MCF 10A (cell line): ENCODE data around the gene CUBN. TPM values are rescaled to one million over a fixed set of nuclear protein-coding genes. Genes with fewer than 3 reads are reported as not detected.

Source experiments
- BruUV-seq: library from RNA; stranded (reverse); fragments of 400-500 nt; replicated peaks from 2 replicates; lab custom pipeline; 2021; lab: Mats Ljungman, UMichigan
- CTCF ChIA-PET: fragments of 300-600 bp; sonication (Branson Sonifier 250); formaldehyde crosslinking; extraction: SDS; loops from one replicate; lab custom pipeline; 2021; ENCODE audit warnings: antibody characterized with exemption, inconsistent platforms; lab: Yijun Ruan, JAX
- POLR2A ChIA-PET: fragments of 300-600, 350-650 bp; sonication (Branson Sonifier 250); formaldehyde crosslinking; extraction: SDS; loops from one replicate; lab custom pipeline; 2020; ENCODE audit warnings: antibody characterized with exemption, inconsistent platforms; lab: Yijun Ruan, JAX
- DNase-seq: peaks from one replicate; pipeline ENCODE4 v3.0.0-alpha.2; 2018; ENCODE audit not compliant: unreplicated experiment
- H3K27ac Mint-ChIP-seq: one replicate; pipeline ENCODE4 v1.8.0; 2022; ENCODE audit warnings: mild to moderate bottlenecking, low read depth, mixed read lengths; ENCODE audit not compliant: unreplicated experiment
- H3K27me3 Mint-ChIP-seq: one replicate; pipeline ENCODE4 v1.8.0; 2022; ENCODE audit warnings: mixed read lengths; ENCODE audit not compliant: insufficient read depth, unreplicated experiment
- H3K36me3 Mint-ChIP-seq: one replicate; pipeline ENCODE4 v1.8.0; 2022; ENCODE audit warnings: mild to moderate bottlenecking, moderate library complexity, mixed read lengths; ENCODE audit not compliant: insufficient read depth, unreplicated experiment
- H3K4me1 Mint-ChIP-seq: one replicate; pipeline ENCODE4 v1.8.0; 2022; ENCODE audit warnings: mixed read lengths; ENCODE audit not compliant: insufficient read depth, unreplicated experiment
- H3K4me3 Mint-ChIP-seq: one replicate; pipeline ENCODE4 v1.8.0; 2022; ENCODE audit warnings: mild to moderate bottlenecking, moderate library complexity, mixed read lengths; ENCODE audit not compliant: unreplicated experiment
- H3K9me3 Mint-ChIP-seq: one replicate; pipeline ENCODE4 v1.8.0; 2022; ENCODE audit warnings: mixed read lengths; ENCODE audit not compliant: unreplicated experiment
- intact Hi-C: fragments of 100-400 bp; cut with micrococcal nuclease; formaldehyde crosslinking; loops from 2 replicates; pipeline ENCODE4 v1.14.1; 2022
- total RNA-seq: library from RNA; stranded (reverse); gene quantifications from 2 replicates; pipeline ENCODE4 v1.2.3, GENCODE V29; 2022
- TF ChIP-seq, protein P1 (sequence below): fragments of 200-600 bp; IDR thresholded peaks from one replicate; pipeline ENCODE4 v1.8.0; 2022; ENCODE audit warnings: antibody characterized with exemption, mild to moderate bottlenecking; ENCODE audit not compliant: unreplicated experiment

Gene CUBN
- total RNA-seq, 1 experiment from 2014 or later = 1.3 TPM

DNA sequence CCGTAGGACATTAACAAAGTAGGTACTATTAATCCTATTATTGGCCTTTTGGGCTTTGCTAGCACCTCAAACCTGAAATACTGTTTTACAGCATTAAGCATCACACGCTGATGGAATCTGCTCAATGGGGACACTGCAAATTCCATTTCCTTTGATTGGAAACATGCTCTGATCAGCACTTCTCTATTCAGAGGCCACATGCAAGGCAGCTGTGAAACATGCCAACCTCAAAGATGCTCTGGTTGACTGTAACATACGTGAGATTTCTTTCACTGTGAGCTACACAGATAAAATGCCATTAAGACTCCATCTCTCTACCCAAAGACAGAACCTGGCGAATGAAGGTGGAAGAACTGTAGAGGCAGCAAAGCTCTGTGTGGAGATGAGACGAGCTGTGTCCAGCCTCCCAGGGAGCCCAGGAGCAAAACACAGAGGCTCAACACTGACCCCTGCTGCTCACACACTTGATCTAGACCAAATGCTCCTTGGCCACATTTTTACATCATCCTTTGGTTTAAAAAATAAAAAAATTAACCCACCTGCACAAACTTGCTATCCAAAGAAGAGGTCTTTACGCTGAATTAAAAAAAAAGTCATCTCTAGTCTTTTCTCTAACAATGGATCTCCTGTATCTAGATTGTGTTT, 320.4 kb downstream of the CUBN start:
- DNase-seq = peak; percentile 55
- Mint-ChIP-seq H3K27ac (no peak overlapping the region), H3K36me3 (peaks cover 5% of the 10 kb centered on the region), H3K4me3 (no peak overlapping the region), H3K27me3 (no peaks in the 10 kb centered on the region), H3K4me1 (no peaks in the 10 kb centered on the region), H3K9me3 (no peaks in the 10 kb centered on the region)
- POLR2A ChIA-PET = interaction anchor here (1.1 kb wide), 1 partner anchor 12 kb away, joined by 3 read pairs; no protein-coding TSS in a partner anchor
- CTCF ChIA-PET = interaction anchor here (0.6 to 1.0 kb wide), 4 partner anchors 18 to 929 kb away, joined by 3 to 5 read pairs (median 3); no protein-coding TSS in a partner anchor
- TF ChIP-seq, protein P1, sequence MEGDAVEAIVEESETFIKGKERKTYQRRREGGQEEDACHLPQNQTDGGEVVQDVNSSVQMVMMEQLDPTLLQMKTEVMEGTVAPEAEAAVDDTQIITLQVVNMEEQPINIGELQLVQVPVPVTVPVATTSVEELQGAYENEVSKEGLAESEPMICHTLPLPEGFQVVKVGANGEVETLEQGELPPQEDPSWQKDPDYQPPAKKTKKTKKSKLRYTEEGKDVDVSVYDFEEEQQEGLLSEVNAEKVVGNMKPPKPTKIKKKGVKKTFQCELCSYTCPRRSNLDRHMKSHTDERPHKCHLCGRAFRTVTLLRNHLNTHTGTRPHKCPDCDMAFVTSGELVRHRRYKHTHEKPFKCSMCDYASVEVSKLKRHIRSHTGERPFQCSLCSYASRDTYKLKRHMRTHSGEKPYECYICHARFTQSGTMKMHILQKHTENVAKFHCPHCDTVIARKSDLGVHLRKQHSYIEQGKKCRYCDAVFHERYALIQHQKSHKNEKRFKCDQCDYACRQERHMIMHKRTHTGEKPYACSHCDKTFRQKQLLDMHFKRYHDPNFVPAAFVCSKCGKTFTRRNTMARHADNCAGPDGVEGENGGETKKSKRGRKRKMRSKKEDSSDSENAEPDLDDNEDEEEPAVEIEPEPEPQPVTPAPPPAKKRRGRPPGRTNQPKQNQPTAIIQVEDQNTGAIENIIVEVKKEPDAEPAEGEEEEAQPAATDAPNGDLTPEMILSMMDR = peak; percentile 49
- intact Hi-C loops = loop anchor here (10.0 kb wide), 1 partner anchor 904 kb away; no protein-coding TSS in a partner anchor
- BruUV-seq = no TSS peak

DNA sequence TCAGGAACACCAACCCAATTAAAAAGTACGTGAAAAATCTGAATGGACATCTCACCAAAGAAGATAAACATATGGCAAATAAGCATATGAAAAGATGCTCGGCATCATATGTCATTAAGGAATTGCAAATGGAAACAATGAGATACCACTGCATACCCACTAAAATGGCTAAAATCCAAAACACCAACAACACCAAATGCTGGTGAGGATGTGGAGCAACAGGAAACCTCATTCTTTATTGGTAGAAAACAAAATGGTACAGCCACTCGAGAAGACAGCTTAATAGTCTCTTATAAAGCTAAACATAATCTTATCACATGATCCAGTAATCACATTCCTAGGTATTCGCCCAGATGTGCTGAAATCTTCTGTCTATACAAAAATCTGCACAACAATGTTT, 325.5 kb downstream of the CUBN start:
- Mint-ChIP-seq H3K27ac (no peak overlapping the region), H3K4me3 (no peak overlapping the region)
- POLR2A ChIA-PET = no interaction called here

DNA sequence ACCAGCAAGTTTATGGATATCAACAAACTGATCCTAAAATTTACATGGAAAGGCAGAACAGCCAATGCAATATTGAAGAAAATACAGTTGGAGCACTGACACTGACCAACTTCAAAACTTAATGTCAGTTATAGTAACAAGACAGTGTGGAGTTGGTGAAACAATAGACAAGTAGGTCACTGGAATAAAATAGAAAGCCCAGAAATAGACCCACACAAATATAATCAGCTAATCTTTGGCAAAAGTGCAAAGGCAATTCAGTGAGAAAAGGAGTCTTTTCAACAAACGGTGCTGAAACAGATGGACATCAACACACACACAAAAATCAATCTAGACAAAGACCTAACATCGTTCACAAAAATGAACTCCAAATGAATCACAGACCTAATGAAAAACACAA, 326.1 kb downstream of the CUBN start:
- Mint-ChIP-seq H3K4me1 (no peaks in the 10 kb centered on the region), H3K36me3 (no peaks in the 10 kb centered on the region), H3K4me3 (no peak overlapping the region), H3K9me3 (no peaks in the 10 kb centered on the region), H3K27ac (no peak overlapping the region), H3K27me3 (no peaks in the 10 kb centered on the region)
- POLR2A ChIA-PET = interaction anchor here (0.6 kb wide), 1 partner anchor 943 kb away, joined by 3 read pairs; the partner anchor contains the start of gene MINDY3
- intact Hi-C loops = loop anchor here (10.0 kb wide), 1 partner anchor 899 kb away; no protein-coding TSS in a partner anchor
- BruUV-seq = no TSS peak
- DNase-seq = no peak
- CTCF ChIA-PET = interaction anchor here (0.6 to 1.0 kb wide), 3 partner anchors 9 to 455 kb away, joined by 3 to 7 read pairs (median 3); no protein-coding TSS in a partner anchor
- TF ChIP-seq, protein P1 = no peak

More for the DNA sequence above, 325.5 kb downstream of the CUBN start:
- H3K4me1 Mint-ChIP-seq = no peaks in the 10 kb centered on the region
- TF ChIP-seq, protein P1 = no peak
- H3K36me3 Mint-ChIP-seq = no peaks in the 10 kb centered on the region
- CTCF ChIA-PET = interaction anchor here (1.0 kb wide), 2 partner anchors 10 to 24 kb away, joined by 3 to 7 read pairs; no protein-coding TSS in a partner anchor
- H3K9me3 Mint-ChIP-seq = no peaks in the 10 kb centered on the region
- intact Hi-C loops = loop anchor here (10.0 kb wide), 1 partner anchor 899 kb away; no protein-coding TSS in a partner anchor
- DNase-seq = no peak
- H3K27me3 Mint-ChIP-seq = no peaks in the 10 kb centered on the region
- BruUV-seq = no TSS peak

DNA sequence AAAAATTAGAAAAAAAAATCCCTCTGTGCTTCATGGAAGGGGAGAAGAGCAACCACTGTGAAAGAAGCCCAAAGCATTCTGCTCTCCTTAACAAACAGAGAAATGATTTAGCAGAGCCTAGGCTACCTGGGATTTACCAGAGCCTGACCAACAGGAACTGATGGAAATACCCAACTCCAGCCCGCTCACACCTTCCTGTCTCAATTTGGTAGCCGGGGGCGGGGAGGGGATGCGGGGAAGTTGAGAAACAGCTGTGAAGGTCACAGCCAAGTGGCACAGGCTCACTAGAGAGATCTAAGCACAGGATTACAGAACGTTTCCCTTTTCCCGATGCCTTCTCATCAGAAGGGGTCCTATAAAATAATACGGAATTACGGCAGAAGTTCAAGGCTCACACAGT, 330.0 kb downstream of the CUBN start:
- TF ChIP-seq, protein P1 = no peak
- Mint-ChIP-seq H3K27ac (no peak overlapping the region), H3K4me1 (no peaks in the 10 kb centered on the region), H3K36me3 (no peaks in the 10 kb centered on the region), H3K9me3 (no peaks in the 10 kb centered on the region), H3K27me3 (no peaks in the 10 kb centered on the region), H3K4me3 (no peak overlapping the region)
- intact Hi-C loops = loop anchor here (10.0 kb wide), 1 partner anchor 895 kb away; no protein-coding TSS in a partner anchor
- POLR2A ChIA-PET = no interaction called here
- BruUV-seq = no TSS peak
- no peak for DNase-seq
- CTCF ChIA-PET = no interaction called here
